Panc1 (cell line): ENCODE measurements around the gene FSIP1. TPM values are rescaled to one million over a fixed set of nuclear protein-coding genes. Genes with fewer than 3 reads are reported as not detected.
A peak's percentile ranks its signal among the peaks of the same experiment; 100 is the strongest.

Source experiments
- ATAC-seq: fragments of 200-7000 bp; cut with Tn5 transposase; 2 replicates; pipeline ENCODE4 v1.9.1; 2020; ENCODE audit warnings: mild to moderate bottlenecking, moderate library complexity
- BruUV-seq: library from RNA; stranded (reverse); fragments of 400-500 nt; replicated peaks from 2 replicates; lab custom pipeline; 2021; lab: Mats Ljungman, UMichigan
- CTCF ChIA-PET: fragments of 300-600 bp; sonication (Branson Sonifier 250); formaldehyde crosslinking; loops from one replicate; lab custom pipeline; 2022; ENCODE audit warnings: antibody characterized with exemption; lab: Charles Lee
- POLR2A ChIA-PET: fragments of 300-600 bp; sonication (Branson Sonifier 250); formaldehyde crosslinking; loops from one replicate; lab custom pipeline; 2022; ENCODE audit warnings: antibody characterized with exemption; lab: Charles Lee
- DNase-seq: peaks from one replicate; pipeline ENCODE4 v3.0.0-alpha.2; 2010; ENCODE audit warnings: low read depth, low spot score
- H3K27ac ChIP-seq: 2 replicates; pipeline ENCODE4 v1.5.1; 2011; ENCODE audit warnings: mild to moderate bottlenecking, low read length, inconsistent platforms
- H3K27me3 ChIP-seq: fragments of 200-500 bp; sonication (Bioruptor generic); 2 replicates; pipeline ENCODE4 v1.6.0; 2014; ENCODE audit warnings: low read length, inconsistent platforms; ENCODE audit not compliant: control insufficient read depth, insufficient read depth
- H3K36me3 ChIP-seq: fragments of 200-500 bp; sonication (Bioruptor generic); 2 replicates; pipeline ENCODE4 v1.5.1; 2014; ENCODE audit warnings: inconsistent platforms, mild to moderate bottlenecking, low read length, moderate library complexity; ENCODE audit not compliant: control insufficient read depth, insufficient read depth
- H3K4me1 ChIP-seq: 2 replicates; pipeline ENCODE4 v1.5.1; 2011; ENCODE audit warnings: inconsistent platforms, mild to moderate bottlenecking, low read length, moderate library complexity; ENCODE audit not compliant: control insufficient read depth, insufficient read depth
- H3K4me3 ChIP-seq, 2 experiments: 2 replicates each; pipeline ENCODE4 v1.5.1; 2011 to 2012; ENCODE audit warnings: low read depth in 2 of 2, low read length in 2 of 2, mild to moderate bottlenecking in 2 of 2, inconsistent platforms in 1 of 2, moderate library complexity in 1 of 2
- H3K9me3 ChIP-seq: fragments of 200-500 bp; sonication (Bioruptor generic); 2 replicates; pipeline ENCODE4 v1.5.1; 2014; ENCODE audit warnings: low read depth, mild to moderate bottlenecking, inconsistent platforms, low read length, moderate library complexity; ENCODE audit not compliant: control insufficient read depth, insufficient read depth
- CTCF ChIP-seq: fragments of 450-650 bp; IDR thresholded peaks from 2 replicates; pipeline ENCODE4 v1.5.1; 2017; ENCODE audit warnings: mild to moderate bottlenecking
- POLR2AphosphoS5 ChIP-seq: IDR thresholded peaks from 2 replicates; pipeline ENCODE4 v1.6.1; 2012; ENCODE audit warnings: mild to moderate bottlenecking, low read depth, low read length, moderate library complexity
- REST ChIP-seq, 2 experiments: IDR thresholded peaks; 2 replicates each; pipeline ENCODE4 v1.6.1; 2011 to 2012; ENCODE audit warnings: low read depth in 2 of 2, control low read depth in 1 of 2, low read length in 1 of 2, mild to moderate bottlenecking in 1 of 2, moderate library complexity in 1 of 2; ENCODE audit not compliant: insufficient read depth in 1 of 2
- SIN3A ChIP-seq: IDR thresholded peaks from 2 replicates; pipeline ENCODE4 v1.6.1; 2012; ENCODE audit warnings: low read depth, mild to moderate bottlenecking, low read length, moderate library complexity, borderline replicate concordance; ENCODE audit not compliant: insufficient read depth
- TCF7L2 ChIP-seq: IDR thresholded peaks from 2 replicates; pipeline ENCODE4 v1.6.1; 2011; ENCODE audit warnings: mild to moderate bottlenecking, low read depth, low read length, inconsistent platforms
- in situ Hi-C: cut with HindIII; loops from 2 replicates; pipeline ENCODE4 v1.10.0; 2016; ENCODE audit warnings: low sequenced_read_pairs, low pct_unique_long_range_greater_than_20kb
- intact Hi-C: fragments of 100-400 bp; cut with micrococcal nuclease; formaldehyde crosslinking; loops from one replicate; pipeline ENCODE4 v1.10.0; 2022; ENCODE audit not compliant: unreplicated experiment
- total RNA-seq: library from RNA; stranded (reverse); gene quantifications from one replicate; pipeline ENCODE4 v1.2.1, GENCODE V29; 2021; ENCODE audit not compliant: unreplicated experiment

Gene FSIP1
- total RNA-seq, 1 experiment from 2014 or later: 1.4 TPM

- peaks cover 3% of the 10 kb centered on the region; the same call in 1 of the 2 replicates for H3K4me1 ChIP-seq
- POLR2A ChIA-PET: no interaction called here
- no TSS peak for BruUV-seq
- no peaks in the 10 kb centered on the region for H3K27me3 ChIP-seq
- no peaks in the 10 kb centered on the region for H3K9me3 ChIP-seq
- intact Hi-C loops (no loop called here), in situ Hi-C loops (no loop called here)
- no peak overlapping the region for H3K27ac ChIP-seq
- ATAC-seq (no peak), DNase-seq (no peak)
- CTCF ChIA-PET: no interaction called here
- no peaks in the 10 kb centered on the region for H3K36me3 ChIP-seq
- TF ChIP-seq POLR2AphosphoS5: no peak
- H3K4me3 ChIP-seq: no peak overlapping the region
Observed at GRCh38 chr15:39767921-39768320, 14.7 kb downstream of the FSIP1 start.

GRCh38 chr15:39761006-39761405, 21.6 kb downstream of the FSIP1 start:
- Histone ChIP-seq H3K36me3 (no peaks in the 10 kb centered on the region), H3K4me1 (no peaks in the 10 kb centered on the region), H3K4me3 (no peak overlapping the region), H3K9me3 (no peaks in the 10 kb centered on the region), H3K27ac (no peak overlapping the region), H3K27me3 (no peaks in the 10 kb centered on the region)
- in situ Hi-C loops (no loop called here), intact Hi-C loops (no loop called here)
- POLR2A ChIA-PET: no interaction called here
- TF ChIP-seq POLR2AphosphoS5 (no peak), SIN3A (no peak), CTCF (no peak), TCF7L2 (no peak), REST (IDR thresholded peaks at IDR 0.05; ENCODE audit: insufficient read depth in 1 of 2, low read depth in 2 of 2, low read length in 1 of 2) (no peak)
- no peak for DNase-seq
- no TSS peak for BruUV-seq
- CTCF ChIA-PET: no interaction called here
- no peak for ATAC-seq

GRCh38 chr15:39756806-39757522, 25.7 kb downstream of the FSIP1 start:
- ChIA-PET POLR2A (no interaction called here), CTCF (interaction anchor here (0.7 to 2.4 kb wide), 10 partner anchors 12 to 1045 kb away, joined by 3 to 25 read pairs (median 3); partner anchors contain the start of gene EIF2AK4)
- DNase-seq: peak; percentile 35
- peak; percentile 72; the same call in 1 of the 2 replicates for TF ChIP-seq CTCF
- no peak for TF ChIP-seq TCF7L2
- no peaks in the 10 kb centered on the region for H3K36me3 ChIP-seq
- no peaks in the 10 kb centered on the region for H3K4me1 ChIP-seq
- H3K4me3 ChIP-seq: no peak overlapping the region
- H3K9me3 ChIP-seq: no peaks in the 10 kb centered on the region
- H3K27ac ChIP-seq: no peak overlapping the region
- no peaks in the 10 kb centered on the region for H3K27me3 ChIP-seq
- in situ Hi-C loops (no loop called here), intact Hi-C loops (loop anchor here (5.0 to 10.0 kb wide), 2 partner anchors 162 to 1050 kb away; no protein-coding TSS in a partner anchor)
- ATAC-seq: no peak
- BruUV-seq: no TSS peak
